GM23338 (cell line): ENCODE results near the gene DSE. TPM values are rescaled to one million over a fixed set of nuclear protein-coding genes. Genes with fewer than 3 reads are reported as not detected.

ENCODE experiments used
- ATAC-seq: fragments of 200-7000 bp; cut with Tn5 transposase; 3 replicates; pipeline ENCODE4 v1.9.1; 2020
- DNase-seq: peaks from one replicate; pipeline ENCODE4 v3.0.0-alpha.2; 2015; ENCODE audit warnings: low spot score
- H2AFZ ChIP-seq: fragments of 200-600 bp; sonication (generic); 2 replicates; pipeline ENCODE4 v1.8.0; 2016; ENCODE audit warnings: antibody characterized with exemption, mild to moderate bottlenecking, moderate library complexity
- H3F3A ChIP-seq: fragments of 200-600 bp; sonication (generic); replicated peaks from 2 replicates; pipeline ENCODE4 v1.8.0; 2017; ENCODE audit warnings: antibody characterized with exemption, mixed run types, low read depth
- H3K27ac ChIP-seq: fragments of 200-600 bp; sonication (generic); 2 replicates; pipeline ENCODE4 v1.6.1; 2016; ENCODE audit warnings: low read depth
- H3K27me3 ChIP-seq: fragments of 200-600 bp; sonication (generic); 2 replicates; pipeline ENCODE4 v1.8.0; 2016; ENCODE audit warnings: mild to moderate bottlenecking, mixed run types, moderate library complexity; ENCODE audit not compliant: insufficient read depth
- H3K36me3 ChIP-seq: fragments of 200-600 bp; sonication (generic); 2 replicates; pipeline ENCODE4 v1.8.0; 2016; ENCODE audit warnings: mild to moderate bottlenecking; ENCODE audit not compliant: insufficient read depth
- H3K4me1 ChIP-seq: fragments of 200-600 bp; sonication (generic); 2 replicates; pipeline ENCODE4 v1.8.0; 2016; ENCODE audit warnings: mild to moderate bottlenecking, moderate library complexity; ENCODE audit not compliant: insufficient read depth
- H3K4me2 ChIP-seq: fragments of 200-600 bp; sonication (generic); 2 replicates; pipeline ENCODE4 v1.7.1; 2017; ENCODE audit warnings: mixed run types
- H3K4me3 ChIP-seq: fragments of 200-600 bp; sonication (generic); 2 replicates; pipeline ENCODE4 v1.6.1; 2016; ENCODE audit warnings: mixed run types
- H3K79me2 ChIP-seq: fragments of 200-600 bp; sonication (generic); replicated peaks from 2 replicates; pipeline ENCODE4 v1.8.0; 2017; ENCODE audit warnings: mild to moderate bottlenecking; ENCODE audit not compliant: insufficient read depth
- H3K9me2 ChIP-seq: fragments of 200-600 bp; sonication (generic); 2 replicates; pipeline ENCODE4 v1.8.0; 2017; ENCODE audit not compliant: insufficient read depth
- H4K20me1 ChIP-seq: fragments of 200-600 bp; sonication (generic); replicated peaks from 2 replicates; pipeline ENCODE4 v1.8.0; 2017; ENCODE audit warnings: mild to moderate bottlenecking; ENCODE audit not compliant: insufficient read depth
- H3K27ac Mint-ChIP-seq: 2 replicates; pipeline ENCODE4 v1.8.0; 2020; ENCODE audit warnings: inconsistent platforms, mild to moderate bottlenecking, moderate library complexity, mixed read lengths
- H3K27me3 Mint-ChIP-seq: 3 replicates; pipeline ENCODE4 v1.8.0; 2022; ENCODE audit warnings: low read depth, mild to moderate bottlenecking, moderate library complexity, mixed read lengths, inconsistent platforms; ENCODE audit not compliant: insufficient read depth, poor library complexity
- H3K36me3 Mint-ChIP-seq: 3 replicates; pipeline ENCODE4 v1.8.0; 2021; ENCODE audit warnings: low read depth, mild to moderate bottlenecking, inconsistent platforms, moderate library complexity, mixed read lengths
- H3K4me1 Mint-ChIP-seq: 3 replicates; pipeline ENCODE4 v1.8.0; 2020; ENCODE audit warnings: mild to moderate bottlenecking, inconsistent platforms, mixed read lengths
- H3K4me3 Mint-ChIP-seq: 3 replicates; pipeline ENCODE4 v1.8.0; 2021; ENCODE audit warnings: moderate library complexity, mild to moderate bottlenecking, inconsistent platforms, mixed read lengths
- H3K9me3 Mint-ChIP-seq: 3 replicates; pipeline ENCODE4 v1.8.0; 2020; ENCODE audit warnings: moderate library complexity, mild to moderate bottlenecking, inconsistent platforms, mixed read lengths
- CREB1 ChIP-seq: fragments of 250-450 bp; sonication (Bioruptor Pico); IDR thresholded peaks from 2 replicates; pipeline ENCODE4 v1.5.0; 2020; ENCODE audit warnings: low read depth, mild to moderate bottlenecking, moderate library complexity
- EZH2 ChIP-seq: fragments of 200-600 bp; sonication (generic); IDR thresholded peaks from one replicate; pipeline ENCODE4 v1.8.0; 2017; ENCODE audit warnings: antibody characterized with exemption, mild to moderate bottlenecking, low read depth; ENCODE audit not compliant: unreplicated experiment
- EZH2phosphoT487 ChIP-seq: fragments of 200-600 bp; sonication (generic); IDR thresholded peaks from one replicate; pipeline ENCODE4 v1.8.1; 2018; ENCODE audit warnings: antibody characterized with exemption; ENCODE audit not compliant: unreplicated experiment
- JUNB ChIP-seq: IDR thresholded peaks from one replicate; pipeline ENCODE4 v1.6.1; 2016; ENCODE audit warnings: antibody characterized with exemption; ENCODE audit not compliant: unreplicated experiment
- NANOG ChIP-seq: IDR thresholded peaks from 2 replicates; pipeline ENCODE4 v1.6.1; 2016; ENCODE audit warnings: antibody characterized with exemption, borderline replicate concordance
- POLR2AphosphoS5 ChIP-seq: IDR thresholded peaks from 2 replicates; pipeline ENCODE4 v1.6.1; 2016; ENCODE audit warnings: antibody characterized with exemption, low read depth
- STAT1 ChIP-seq: IDR thresholded peaks from one replicate; pipeline ENCODE4 v1.6.1; 2016; ENCODE audit warnings: antibody characterized with exemption; ENCODE audit not compliant: unreplicated experiment
- ZNF114 ChIP-seq: fragments of 250-450 bp; sonication (Bioruptor Pico); IDR thresholded peaks from 2 replicates; pipeline ENCODE4 v1.5.0; 2020; ENCODE audit warnings: mild to moderate bottlenecking, moderate library complexity
- ZNF331 ChIP-seq: fragments of 250-450 bp; sonication (Bioruptor Pico); IDR thresholded peaks from 2 replicates; pipeline ENCODE4 v1.5.0; 2020; ENCODE audit warnings: low read depth, mild to moderate bottlenecking, moderate library complexity
- ZNF462 ChIP-seq: fragments of 250-450 bp; sonication (Bioruptor Pico); IDR thresholded peaks from 2 replicates; pipeline ENCODE4 v1.5.0; 2020; ENCODE audit warnings: mild to moderate bottlenecking, moderate library complexity
- polyA plus RNA-seq: library from polyadenylated mRNA; unstranded; fragments of >200 nt; fragmentation: Nextera tagmentation; extraction: Ambion mirVana; gene quantifications from 2 replicates; pipeline ENCODE4 v1.2.1, GENCODE V29; 2016
- total RNA-seq: library from RNA; depleted of rRNA; stranded (reverse); fragments of >200 nt; shearing (Covaris generic); gene quantifications from 2 replicates; pipeline ENCODE4 v1.2.3, GENCODE V29; 2014
- TF ChIP-seq, protein P1 (sequence below): IDR thresholded peaks from one replicate; pipeline ENCODE4 v1.6.1; 2018; ENCODE audit warnings: antibody characterized with exemption; ENCODE audit not compliant: unreplicated experiment
- TF ChIP-seq, protein P2 (sequence below): IDR thresholded peaks from 2 replicates; pipeline ENCODE4 v1.6.1; 2016; ENCODE audit warnings: antibody characterized with exemption
- TF ChIP-seq, protein P3 (sequence below), 2 experiments: fragments of 200-600 bp in 1 of 2; sonication (generic) in 1 of 2; conservative IDR thresholded peaks; 2 replicates each; pipeline versions ENCODE4 v1.5.1 to v1.6.1; 2016 to 2017; ENCODE audit warnings: antibody characterized with exemption in 2 of 2, low read depth in 2 of 2, mild to moderate bottlenecking in 2 of 2, moderate library complexity in 1 of 2

DSE gene
- total and polyA plus RNA-seq, 2 experiments from 2014 or later = 18.8 to 45.2 TPM

DNA sequence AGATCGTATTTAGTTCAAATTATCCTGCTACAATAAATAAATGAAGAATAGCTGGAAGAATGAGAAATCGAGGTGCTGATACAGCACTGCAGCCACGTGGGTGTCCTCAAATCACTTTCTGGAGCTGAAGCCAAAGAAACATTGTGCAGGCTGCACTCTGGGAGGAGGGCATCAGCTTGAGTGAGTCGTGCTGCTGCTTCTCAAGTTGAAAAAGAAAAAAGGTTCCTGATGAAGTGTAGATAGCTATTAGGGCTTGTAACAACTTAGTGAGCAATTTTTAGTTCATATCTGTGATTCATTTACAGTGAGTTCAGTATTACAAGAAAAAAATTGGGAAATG lies 40.5 kb downstream of the DSE start:
- Histone ChIP-seq H3K4me1 (peaks cover 19% of the 10 kb centered on the region), H3K36me3 (no peaks in the 10 kb centered on the region), H4K20me1 (no peaks in the 10 kb centered on the region), H3F3A (no peaks in the 10 kb centered on the region), H3K4me2 (no peak overlapping the region), H2AFZ (no peak overlapping the region), H3K4me3 (no peak overlapping the region), H3K27ac (no peak overlapping the region; the same call in 1 of the 2 replicates), H3K79me2 (peaks cover 71% of the 10 kb centered on the region), H3K9me2 (no peaks in the 10 kb centered on the region), H3K27me3 (no peaks in the 10 kb centered on the region)
- Mint-ChIP-seq H3K4me3 (no peak overlapping the region), H3K27me3 (peaks cover 5% of the 10 kb centered on the region), H3K27ac (no peak overlapping the region), H3K9me3 (no peaks in the 10 kb centered on the region; the same call in 2 of the 3 replicates), H3K36me3 (peaks cover 12% of the 10 kb centered on the region; the same call in 2 of the 3 replicates), H3K4me1 (peaks cover 39% of the 10 kb centered on the region)
- ATAC-seq (no peak), DNase-seq (no peak)
- TF ChIP-seq ZNF462 (CRISPR knock-in tag) (no peak), NANOG (no peak), ZNF114 (no peak), POLR2AphosphoS5 (no peak), JUNB (no peak), STAT1 (no peak), EZH2 (no peak), CREB1 (no peak), EZH2phosphoT487 (no peak), ZNF331 (CRISPR knock-in tag) (no peak)
- TF ChIP-seq, protein P1, sequence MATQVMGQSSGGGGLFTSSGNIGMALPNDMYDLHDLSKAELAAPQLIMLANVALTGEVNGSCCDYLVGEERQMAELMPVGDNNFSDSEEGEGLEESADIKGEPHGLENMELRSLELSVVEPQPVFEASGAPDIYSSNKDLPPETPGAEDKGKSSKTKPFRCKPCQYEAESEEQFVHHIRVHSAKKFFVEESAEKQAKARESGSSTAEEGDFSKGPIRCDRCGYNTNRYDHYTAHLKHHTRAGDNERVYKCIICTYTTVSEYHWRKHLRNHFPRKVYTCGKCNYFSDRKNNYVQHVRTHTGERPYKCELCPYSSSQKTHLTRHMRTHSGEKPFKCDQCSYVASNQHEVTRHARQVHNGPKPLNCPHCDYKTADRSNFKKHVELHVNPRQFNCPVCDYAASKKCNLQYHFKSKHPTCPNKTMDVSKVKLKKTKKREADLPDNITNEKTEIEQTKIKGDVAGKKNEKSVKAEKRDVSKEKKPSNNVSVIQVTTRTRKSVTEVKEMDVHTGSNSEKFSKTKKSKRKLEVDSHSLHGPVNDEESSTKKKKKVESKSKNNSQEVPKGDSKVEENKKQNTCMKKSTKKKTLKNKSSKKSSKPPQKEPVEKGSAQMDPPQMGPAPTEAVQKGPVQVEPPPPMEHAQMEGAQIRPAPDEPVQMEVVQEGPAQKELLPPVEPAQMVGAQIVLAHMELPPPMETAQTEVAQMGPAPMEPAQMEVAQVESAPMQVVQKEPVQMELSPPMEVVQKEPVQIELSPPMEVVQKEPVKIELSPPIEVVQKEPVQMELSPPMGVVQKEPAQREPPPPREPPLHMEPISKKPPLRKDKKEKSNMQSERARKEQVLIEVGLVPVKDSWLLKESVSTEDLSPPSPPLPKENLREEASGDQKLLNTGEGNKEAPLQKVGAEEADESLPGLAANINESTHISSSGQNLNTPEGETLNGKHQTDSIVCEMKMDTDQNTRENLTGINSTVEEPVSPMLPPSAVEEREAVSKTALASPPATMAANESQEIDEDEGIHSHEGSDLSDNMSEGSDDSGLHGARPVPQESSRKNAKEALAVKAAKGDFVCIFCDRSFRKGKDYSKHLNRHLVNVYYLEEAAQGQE = no peak
- TF ChIP-seq, protein P2, sequence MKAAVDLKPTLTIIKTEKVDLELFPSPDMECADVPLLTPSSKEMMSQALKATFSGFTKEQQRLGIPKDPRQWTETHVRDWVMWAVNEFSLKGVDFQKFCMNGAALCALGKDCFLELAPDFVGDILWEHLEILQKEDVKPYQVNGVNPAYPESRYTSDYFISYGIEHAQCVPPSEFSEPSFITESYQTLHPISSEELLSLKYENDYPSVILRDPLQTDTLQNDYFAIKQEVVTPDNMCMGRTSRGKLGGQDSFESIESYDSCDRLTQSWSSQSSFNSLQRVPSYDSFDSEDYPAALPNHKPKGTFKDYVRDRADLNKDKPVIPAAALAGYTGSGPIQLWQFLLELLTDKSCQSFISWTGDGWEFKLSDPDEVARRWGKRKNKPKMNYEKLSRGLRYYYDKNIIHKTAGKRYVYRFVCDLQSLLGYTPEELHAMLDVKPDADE = no peak
- TF ChIP-seq, protein P3, sequence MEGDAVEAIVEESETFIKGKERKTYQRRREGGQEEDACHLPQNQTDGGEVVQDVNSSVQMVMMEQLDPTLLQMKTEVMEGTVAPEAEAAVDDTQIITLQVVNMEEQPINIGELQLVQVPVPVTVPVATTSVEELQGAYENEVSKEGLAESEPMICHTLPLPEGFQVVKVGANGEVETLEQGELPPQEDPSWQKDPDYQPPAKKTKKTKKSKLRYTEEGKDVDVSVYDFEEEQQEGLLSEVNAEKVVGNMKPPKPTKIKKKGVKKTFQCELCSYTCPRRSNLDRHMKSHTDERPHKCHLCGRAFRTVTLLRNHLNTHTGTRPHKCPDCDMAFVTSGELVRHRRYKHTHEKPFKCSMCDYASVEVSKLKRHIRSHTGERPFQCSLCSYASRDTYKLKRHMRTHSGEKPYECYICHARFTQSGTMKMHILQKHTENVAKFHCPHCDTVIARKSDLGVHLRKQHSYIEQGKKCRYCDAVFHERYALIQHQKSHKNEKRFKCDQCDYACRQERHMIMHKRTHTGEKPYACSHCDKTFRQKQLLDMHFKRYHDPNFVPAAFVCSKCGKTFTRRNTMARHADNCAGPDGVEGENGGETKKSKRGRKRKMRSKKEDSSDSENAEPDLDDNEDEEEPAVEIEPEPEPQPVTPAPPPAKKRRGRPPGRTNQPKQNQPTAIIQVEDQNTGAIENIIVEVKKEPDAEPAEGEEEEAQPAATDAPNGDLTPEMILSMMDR (conservative IDR thresholded peaks at IDR 0.05; ENCODE audit: low read depth in 2 of 2) = no peak
